ENCODE data around the gene E4F1. TPM values are rescaled to one million over a fixed set of nuclear protein-coding genes. Genes with fewer than 3 reads are reported as not detected.

E4F1 gene
- total RNA-seq, 1 experiment from 2014 or later: 49.0 TPM

- no peaks in the 10 kb centered on the region for H3K9me2 ChIP-seq (replicated peaks; ENCODE audit: low read length)
- no peak overlapping the region for H2AFZ ChIP-seq (ENCODE audit: low read length)
- DNase-seq (peak; percentile 76), ATAC-seq (peak; percentile 34)
- H4K20me1 ChIP-seq (ENCODE audit: low read length): peaks cover 12% of the 10 kb centered on the region
- intact Hi-C loops (cut with micrococcal nuclease): no loop called here
- H3K9ac ChIP-seq (ENCODE audit: low read length): peak overlapping the region; percentile 70
- ChIA-PET POLR2A (ENCODE audit: unreplicated experiment) (no interaction called here), CTCF (no interaction called here)
- TF ChIP-seq EZH2 (IDR thresholded peaks at IDR 0.05; ENCODE audit: low read length, unreplicated experiment) (no peak), CTCF (conservative IDR thresholded peaks at IDR 0.05; ENCODE audit: low read depth, low read length) (no peak), EZH2phosphoT487 (IDR thresholded peaks at IDR 0.05; ENCODE audit: borderline replicate concordance, low read length) (no peak)
- no peaks in the 10 kb centered on the region for H3K27me3 ChIP-seq (ENCODE audit: low read length)
- peaks cover 13% of the 10 kb centered on the region for H3K4me1 ChIP-seq (ENCODE audit: insufficient read depth, low read length)
- peaks cover 32% of the 10 kb centered on the region for H3K79me2 ChIP-seq (ENCODE audit: low read length)
- peak overlapping the region; percentile 92 for H3K4me3 ChIP-seq (ENCODE audit: low read length)
- H3F3A ChIP-seq (ENCODE audit: low read length, unreplicated experiment): no peaks in the 10 kb centered on the region
- no peaks in the 10 kb centered on the region for H3K9me3 ChIP-seq (ENCODE audit: low read length)
- peak overlapping the region; percentile 40; the same call in 1 of the 2 replicates for H3K27ac ChIP-seq (ENCODE audit: low read length)
- no peaks in the 10 kb centered on the region for H3K36me3 ChIP-seq (ENCODE audit: low read depth, low read length)
- TSS peak; percentile 52 for BruUV-seq (replicated peaks)
- H3K4me2 ChIP-seq (ENCODE audit: low read length): peak overlapping the region; percentile 100
These were observed 10.7 kb upstream of the E4F1 start for GRCh38 chr16:2212362-2213324.

- H3K9me3 ChIP-seq (ENCODE audit: low read length): no peaks in the 10 kb centered on the region
- H3K79me2 ChIP-seq (ENCODE audit: low read length): peaks cover 27% of the 10 kb centered on the region
- H4K20me1 ChIP-seq (ENCODE audit: low read length): peaks cover 12% of the 10 kb centered on the region
- DNase-seq (no peak), ATAC-seq (no peak)
- CTCF ChIA-PET: interaction anchor here (0.5 to 0.8 kb wide), 2 partner anchors 12 to 429 kb away, joined by 3 read pairs; no protein-coding TSS in a partner anchor
- POLR2A ChIA-PET (ENCODE audit: unreplicated experiment): interaction anchor here (1.0 kb wide), 1 partner anchor 38 kb away, joined by 7 read pairs; the partner anchor contains the start of gene ECI1
- 0 out of 2 replicates have a peak overlapping the region, but pooled peaks have one; percentile 23 for H3K27ac ChIP-seq (ENCODE audit: low read length)
- no peak overlapping the region for H2AFZ ChIP-seq (ENCODE audit: low read length)
- intact Hi-C loops (cut with micrococcal nuclease): loop anchor here (2.0 kb wide), 1 partner anchor 59 kb away; the partner anchor contains the start of gene TRAF7
- peak overlapping the region; percentile 100 for H3K4me2 ChIP-seq (ENCODE audit: low read length)
- H3F3A ChIP-seq (ENCODE audit: low read length, unreplicated experiment): no peaks in the 10 kb centered on the region
- no peaks in the 10 kb centered on the region for H3K27me3 ChIP-seq (ENCODE audit: low read length)
- H3K9me2 ChIP-seq (replicated peaks; ENCODE audit: low read length): no peaks in the 10 kb centered on the region
- H3K9ac ChIP-seq (ENCODE audit: low read length): peak overlapping the region; percentile 80
- no TSS peak for BruUV-seq (replicated peaks)
- H3K4me3 ChIP-seq (ENCODE audit: low read length): peak overlapping the region; percentile 92
- no peak for TF ChIP-seq EZH2phosphoT487 (IDR thresholded peaks at IDR 0.05; ENCODE audit: borderline replicate concordance, low read length)
- TF ChIP-seq EZH2 (IDR thresholded peaks at IDR 0.05; ENCODE audit: low read length, unreplicated experiment): no peak
- TF ChIP-seq CTCF (conservative IDR thresholded peaks at IDR 0.05; ENCODE audit: low read depth, low read length): no peak
- no peaks in the 10 kb centered on the region for H3K36me3 ChIP-seq (ENCODE audit: low read depth, low read length)
- H3K4me1 ChIP-seq (ENCODE audit: insufficient read depth, low read length): peaks cover 13% of the 10 kb centered on the region
These were observed 9.3 kb upstream of the E4F1 start for GRCh38 chr16:2213817-2214718.
